Melanocyte of skin (primary cell): ENCODE results near the gene CD151. TPM values are rescaled to one million over a fixed set of nuclear protein-coding genes. Genes with fewer than 3 reads are reported as not detected.

ENCODE experiments used
- small RNA-seq, 2 donors: library from RNA; depleted of rRNA; stranded (forward); fragments of <200 nt; gene quantifications; one replicate each; pipeline ENCODE3, GENCODE V24; 2012
- total RNA-seq, 2 donors: library from RNA; depleted of rRNA; stranded (reverse); fragments of >200 nt; gene quantifications; 2 replicates each; pipeline ENCODE4 v1.2.3, GENCODE V29; 2012

The CD151 gene
- total RNA-seq: 100 to 1,000 TPM; 125 to 137 TPM

GRCh38 chr11:832529-833113 lies at the start of gene CD151:
TSS of gene CD151 (plus strand) at chr11:832952. CDS start at chr11:836070, 3,118 bp downstream.

GRCh38 chr11:789943-790342 lies 42.8 kb upstream of the CD151 start, which contains the start of gene CEND1:
TSS of gene CEND1 (minus strand) at chr11:790090. CDS start at chr11:788576, 1,514 bp downstream.

GRCh38 chr11:798093-798713 lies 34.5 kb upstream of the CD151 start, which contains the start of gene SLC25A22:
TSS of gene SLC25A22 (minus strand) at chr11:798281. CDS start at chr11:795006, 3,275 bp downstream.

GRCh38 chr11:809287-810039 lies 23.3 kb upstream of the CD151 start, which contains the start of gene RPLP2:
TSS of gene RPLP2 (plus strand) at chr11:809967. CDS start at chr11:810235, 268 bp downstream.

GRCh38 chr11:818396-819128 lies 14.2 kb upstream of the CD151 start, which contains the start of gene PNPLA2:
TSS of gene PNPLA2 (plus strand) at chr11:818914. CDS start at chr11:819719, 805 bp downstream.

GRCh38 chr11:827897-828192 lies 4.9 kb upstream of the CD151 start, which contains the start of gene CRACR2B:
TSS of gene CRACR2B (plus strand) at chr11:827919. CDS start at chr11:828608, 689 bp downstream.

GRCh38 chr11:842370-843002 lies 9.7 kb downstream of the CD151 start, which contains the start of the genes POLR2L and TSPAN4:
TSS of gene POLR2L (minus strand) at chr11:842529. CDS start at chr11:842508, 21 bp downstream.
TSS of gene TSPAN4 (plus strand) at chr11:842852. CDS start at chr11:850305, 7,453 bp downstream.

Small RNAs within 50 kb of the gene (small RNA-seq; reads per million reads assigned to genes)
- 0 reads per million in 2 donors for gene SNORA52

Other genes with a start within 250 kb of the CD151 start
- gene IRF7, start 217.0 kb upstream of the CD151 start, total RNA-seq: 100 to 1,000 TPM; 148 to 177 TPM
- gene CDHR5, start 208.0 kb upstream of the CD151 start, total RNA-seq: not detected
- gene SCT, start 205.8 kb upstream of the CD151 start, total RNA-seq: not detected
- gene DRD4, start 195.7 kb upstream of the CD151 start, total RNA-seq: not detected
- 10 to 100 TPM; 39.3 to 53.7 TPM for gene DEAF1, start 137.7 kb upstream of the CD151 start, total RNA-seq
- 10 to 100 TPM in 1 of 2 donors, 1 to 10 TPM in 1; 7.0 to 15.1 TPM for gene TMEM80, start 137.1 kb upstream of the CD151 start, total RNA-seq
- gene EPS8L2, start 126.7 kb upstream of the CD151 start, total RNA-seq: 10 to 100 TPM; 26.3 to 30.6 TPM
- gene TALDO1, start 85.5 kb upstream of the CD151 start, total RNA-seq: 100 to 1,000 TPM; 249 to 377 TPM
- 10 to 100 TPM; 34.0 to 42.0 TPM for gene GATD1, start 55.5 kb upstream of the CD151 start, total RNA-seq
- not detected for gene CEND1, start 42.9 kb upstream of the CD151 start, total RNA-seq
- 10 to 100 TPM in 1 of 2 donors, 1 to 10 TPM in 1; 8.6 to 24.3 TPM for gene SLC25A22, start 34.7 kb upstream of the CD151 start, total RNA-seq
- gene PIDD1, start 27.7 kb upstream of the CD151 start, total RNA-seq: 1 to 10 TPM; 5.9 to 7.3 TPM
- gene RPLP2, start 23.0 kb upstream of the CD151 start, total RNA-seq: 100 to 1,000 TPM; 243 to 415 TPM
- gene PNPLA2, start 14.0 kb upstream of the CD151 start, total RNA-seq: 10 to 100 TPM; 20.0 to 21.0 TPM
- gene CRACR2B, start 5.0 kb upstream of the CD151 start, total RNA-seq: under 1 TPM in 1 of 2 donors, not detected in 1; 0.67 TPM
- gene POLR2L, start 9.6 kb downstream of the CD151 start, total RNA-seq: 100 to 1,000 TPM in 1 of 2 donors, 10 to 100 TPM in 1; 76.7 to 109 TPM
- 100 to 1,000 TPM; 119 to 179 TPM for gene TSPAN4, start 9.9 kb downstream of the CD151 start, total RNA-seq
- gene CHID1, start 77.9 kb downstream of the CD151 start, total RNA-seq: 10 to 100 TPM; 20.6 to 39.3 TPM
- gene AP2A2, start 92.9 kb downstream of the CD151 start, total RNA-seq: 10 to 100 TPM; 31.3 to 37.2 TPM
- not detected for gene MUC6, start 203.8 kb downstream of the CD151 start, total RNA-seq
- not detected for gene MUC2, start 241.9 kb downstream of the CD151 start, total RNA-seq